Hypothalamus (tissue), 51 donors: ENCODE results near the gene DNAH5.
"Not testable (repeated sequence)": the region's sequence is repeated elsewhere in the genome, so short reads cannot be mapped to it uniquely, and the experiment has no call there.

ENCODE experiments used
- DNase-seq, 51 donors: peaks; one replicate each; lab custom pipeline; 2025; lab: John Stamatoyannopoulos, UW

Gene DNAH5

DNA sequence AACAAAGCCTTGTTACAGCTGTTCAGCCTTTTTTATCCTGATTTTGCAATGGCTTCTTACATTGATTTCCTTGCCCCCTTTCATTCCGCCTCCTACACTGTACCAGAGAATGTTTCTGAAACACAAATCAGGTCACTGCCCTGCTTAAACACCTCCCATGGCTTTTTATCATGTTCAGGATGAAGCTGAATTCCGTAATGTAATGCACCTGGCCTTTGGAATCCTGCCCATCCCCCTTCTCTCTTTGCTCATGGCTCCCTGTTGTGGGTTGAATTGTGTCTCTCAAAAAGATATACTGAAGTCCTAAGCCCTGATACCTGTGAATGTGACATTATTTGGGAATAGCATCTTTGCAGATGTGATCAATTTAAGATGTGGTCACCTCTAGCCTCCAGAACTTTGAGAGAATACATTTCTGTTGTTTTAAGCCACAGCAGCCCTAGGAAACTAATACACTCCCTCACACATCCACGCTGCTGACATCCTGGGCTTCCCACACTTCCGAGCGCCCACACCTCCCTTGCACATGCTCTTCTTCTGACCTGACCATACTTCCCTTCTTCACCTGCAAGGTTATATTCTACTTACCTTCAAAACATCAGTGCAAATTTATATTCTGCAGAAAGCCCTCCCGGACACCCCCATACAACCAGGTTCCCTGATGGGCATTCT, 101.2 kb downstream of the DNAH5 start:
- DNase-seq: no peak

- DNase-seq: no peak
These were observed 111.0 kb downstream of the DNAH5 start for GRCh38 chr5:13833440-13833839.

GRCh38 chr5:13831351-13831750, 113.1 kb downstream of the DNAH5 start:
- DNase-seq: peak in 1 of 51 donors; percentile 21

DNA sequence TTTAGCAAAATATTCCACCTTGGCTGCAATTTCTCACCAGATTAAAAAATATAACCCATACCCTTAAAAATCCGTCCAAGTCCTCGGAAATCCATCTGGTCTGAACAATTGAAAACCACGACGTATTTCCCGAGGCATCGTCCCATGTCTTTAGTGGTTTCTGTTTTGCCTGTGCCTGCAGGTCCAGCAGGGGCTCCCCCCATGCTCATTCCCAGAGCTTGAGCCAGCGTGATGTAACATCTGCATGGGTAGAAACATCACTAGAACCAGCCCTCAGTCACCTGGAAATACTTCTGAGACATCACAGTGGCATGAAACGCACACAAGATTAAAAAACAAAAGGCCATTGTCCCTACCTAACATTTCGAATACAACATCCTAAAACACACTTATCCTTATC, 114.0 kb downstream of the DNAH5 start:
- no peak for DNase-seq

- no peak for DNase-seq
These were observed 123.1 kb downstream of the DNAH5 start for GRCh38 chr5:13821366-13821765.

GRCh38 chr5:13816126-13816525, 128.4 kb downstream of the DNAH5 start:
- no peak for DNase-seq

DNA sequence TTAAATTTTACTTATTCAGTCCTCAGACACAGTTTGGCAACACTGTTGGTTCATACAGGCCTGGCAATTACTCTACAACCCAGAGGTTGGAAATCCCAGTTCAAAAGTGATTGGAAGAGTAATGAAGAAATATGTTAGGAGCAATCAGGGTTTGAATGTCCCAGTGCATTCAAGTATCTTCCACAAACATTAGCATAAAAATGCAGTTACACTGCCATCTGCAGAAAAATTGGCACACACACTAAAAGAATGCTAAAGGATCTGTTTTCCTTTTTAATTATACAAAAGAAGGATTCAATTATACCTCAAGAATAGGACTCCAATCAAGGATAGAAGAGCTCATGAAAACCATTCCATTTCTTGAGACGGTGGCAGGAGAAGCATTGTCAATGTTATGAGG, 130.2 kb downstream of the DNAH5 start:
- DNase-seq: no peak

GRCh38 chr5:13809921-13810320, 134.6 kb downstream of the DNAH5 start:
- no peak for DNase-seq

DNA sequence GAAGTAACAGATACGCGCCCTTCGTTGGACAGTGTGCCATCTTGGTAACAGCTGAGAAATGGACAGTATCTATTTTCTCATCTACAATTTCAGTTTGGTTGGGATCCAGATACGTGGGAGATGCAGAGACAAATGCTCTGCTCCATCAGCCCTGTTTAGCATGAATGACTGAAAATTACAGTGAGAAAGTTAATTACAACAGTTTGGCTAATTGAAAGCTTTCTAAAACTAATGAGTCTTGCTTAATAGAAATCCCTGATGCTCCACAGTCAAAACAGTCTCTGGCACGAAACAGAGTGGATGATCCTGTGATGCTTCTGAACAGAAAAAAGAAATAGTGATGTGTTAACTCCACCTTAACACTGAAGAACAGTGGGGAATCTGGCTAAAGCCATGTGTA, 140.2 kb downstream of the DNAH5 start:
- no peak for DNase-seq

DNA sequence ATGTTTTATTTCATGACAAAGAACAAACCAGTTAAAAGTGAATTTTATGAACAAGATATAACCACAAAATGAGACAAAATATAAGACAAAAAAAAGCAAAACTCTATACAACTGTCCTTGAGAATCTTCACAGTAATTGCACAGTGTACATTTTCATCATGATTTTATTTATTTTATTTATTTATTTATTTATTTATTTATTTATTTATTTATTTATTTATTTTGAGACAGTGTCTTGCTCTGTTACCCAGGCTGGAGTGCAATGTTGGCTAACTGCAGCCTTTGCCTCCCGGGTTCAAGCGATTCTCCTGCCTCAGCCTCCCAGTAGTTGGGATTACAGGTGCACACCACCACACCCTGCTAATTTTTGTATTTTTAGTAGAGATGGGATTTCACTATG, 145.9 kb downstream of the DNAH5 start:
- DNase-seq: not testable (repeated sequence)

DNA sequence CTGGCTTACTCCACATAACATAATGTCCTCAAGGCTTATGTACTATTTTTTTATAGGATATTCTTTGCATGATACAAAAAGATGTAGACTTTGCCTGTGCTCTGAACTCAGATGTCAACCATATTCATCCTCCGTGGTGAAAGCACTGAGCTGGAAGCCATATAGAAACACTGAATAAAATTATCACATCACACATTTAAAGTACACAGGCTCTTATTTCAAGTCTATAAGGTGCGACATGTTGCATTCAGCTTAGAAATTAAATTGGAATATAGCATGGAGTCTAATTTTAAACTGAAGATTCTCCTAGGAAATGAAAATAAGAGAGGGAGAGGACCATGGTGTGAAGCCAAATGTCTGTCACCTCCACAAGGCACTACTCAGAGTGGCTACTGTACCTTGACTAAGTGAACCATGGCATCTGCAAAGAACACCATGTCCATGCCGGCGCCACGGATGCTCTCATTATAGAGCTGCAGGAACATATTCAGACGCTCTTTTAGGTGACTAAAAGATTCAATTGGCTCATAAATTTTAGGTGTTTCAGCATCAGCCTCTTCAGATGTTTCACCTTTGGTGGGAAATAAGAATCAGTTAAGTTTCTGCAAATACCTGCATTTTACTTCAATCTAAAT, 158.6 kb downstream of the DNAH5 start:
- no peak for DNase-seq

DNA sequence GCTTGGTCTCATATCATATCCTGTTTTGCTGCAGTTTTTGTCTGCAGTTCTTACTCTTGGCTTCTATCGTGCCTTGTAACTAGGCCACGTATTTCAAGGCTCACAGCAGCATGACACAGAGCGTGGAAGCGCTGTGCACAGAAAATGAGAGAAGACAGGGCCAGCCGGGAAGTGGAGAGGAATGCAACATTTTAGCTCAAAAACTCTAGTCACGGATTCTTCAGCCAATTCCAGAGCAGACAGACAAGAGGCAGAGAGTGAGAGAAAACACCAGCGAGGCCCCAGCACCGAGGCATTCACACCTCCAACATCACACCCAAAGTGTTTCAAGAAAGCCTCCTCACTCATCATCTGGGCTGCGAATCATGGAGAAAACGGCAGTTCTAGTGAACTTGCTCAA, 160.8 kb downstream of the DNAH5 start:
- DNase-seq: peak in 1 of 51 donors; percentile 47

GRCh38 chr5:13780081-13780480, 164.4 kb downstream of the DNAH5 start:
- no peak for DNase-seq

DNA sequence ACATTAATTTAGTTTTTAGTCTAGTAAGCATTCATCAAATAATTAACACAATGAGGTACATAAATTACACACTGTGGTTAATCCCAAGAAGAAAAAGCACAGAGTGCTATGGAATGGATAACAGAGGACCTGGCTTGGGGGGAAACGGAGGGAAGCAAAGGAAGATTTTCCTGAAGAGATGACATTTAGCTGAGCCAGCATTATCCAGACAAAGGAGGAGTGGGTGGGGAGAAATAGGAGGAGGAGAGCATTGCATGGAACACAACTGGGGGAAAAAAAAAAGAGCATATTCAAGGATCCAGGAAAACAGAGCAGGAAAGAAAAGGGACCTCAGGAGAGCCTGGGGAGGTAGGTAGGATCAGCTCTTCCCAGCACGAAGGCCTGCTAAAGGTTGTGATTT, 170.8 kb downstream of the DNAH5 start:
- no peak for DNase-seq

DNA sequence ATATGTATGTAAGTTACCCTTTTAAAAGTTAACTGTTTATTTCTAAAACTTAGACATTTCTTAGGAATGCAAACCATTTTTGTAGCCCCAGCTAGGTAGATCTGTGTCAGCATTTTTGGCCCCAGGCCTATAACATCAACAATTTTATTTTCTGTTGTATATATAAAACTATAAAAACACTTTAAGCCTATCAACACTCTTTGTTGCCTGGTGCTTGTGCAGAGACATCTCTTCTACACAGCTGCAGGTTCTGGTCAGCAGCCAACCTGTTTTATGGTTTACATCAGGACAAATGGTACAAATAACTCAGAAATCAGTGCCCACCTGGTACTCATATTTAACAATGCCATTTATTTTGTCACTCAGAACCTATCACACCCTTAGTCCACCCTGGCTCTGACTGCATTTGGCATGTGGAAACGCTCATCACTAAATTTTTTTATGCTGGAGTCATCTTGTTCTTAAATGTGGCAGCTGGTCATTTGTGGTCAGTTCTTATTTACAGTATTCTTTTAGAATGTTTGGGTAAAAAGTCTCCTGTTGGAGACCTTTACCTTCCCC, 173.4 kb downstream of the DNAH5 start:
- DNase-seq: no peak

- DNase-seq: no peak
These were observed 178.3 kb downstream of the DNAH5 start for GRCh38 chr5:13766236-13766635.

- no peak for DNase-seq
These were observed 180.8 kb downstream of the DNAH5 start for GRCh38 chr5:13763719-13764118.

- no peak for DNase-seq
These were observed 194.7 kb downstream of the DNAH5 start for GRCh38 chr5:13749766-13750165.

DNA sequence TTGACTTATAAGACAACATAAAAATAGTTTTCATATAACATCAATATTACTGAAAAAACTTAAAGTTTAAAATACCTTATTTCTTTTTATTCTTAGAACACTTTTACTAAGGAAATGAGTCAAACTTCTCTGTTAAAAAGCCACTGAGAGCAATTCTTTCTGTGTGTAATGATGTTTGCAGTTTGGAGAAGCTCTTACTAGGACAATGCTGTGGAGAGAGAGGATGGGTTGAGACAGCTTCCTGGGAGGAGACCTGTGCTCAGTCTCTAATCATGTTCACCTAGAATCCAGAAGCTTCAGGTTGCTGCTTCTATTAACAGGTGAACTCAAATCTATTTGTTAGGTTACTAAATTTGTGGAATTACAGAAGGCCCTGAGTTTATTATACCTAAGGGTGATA, 198.5 kb downstream of the DNAH5 start:
- no peak for DNase-seq

GRCh38 chr5:13745508-13745907, 199.0 kb downstream of the DNAH5 start:
- no peak for DNase-seq

GRCh38 chr5:13740471-13740870, 204.0 kb downstream of the DNAH5 start:
- no peak for DNase-seq

DNA sequence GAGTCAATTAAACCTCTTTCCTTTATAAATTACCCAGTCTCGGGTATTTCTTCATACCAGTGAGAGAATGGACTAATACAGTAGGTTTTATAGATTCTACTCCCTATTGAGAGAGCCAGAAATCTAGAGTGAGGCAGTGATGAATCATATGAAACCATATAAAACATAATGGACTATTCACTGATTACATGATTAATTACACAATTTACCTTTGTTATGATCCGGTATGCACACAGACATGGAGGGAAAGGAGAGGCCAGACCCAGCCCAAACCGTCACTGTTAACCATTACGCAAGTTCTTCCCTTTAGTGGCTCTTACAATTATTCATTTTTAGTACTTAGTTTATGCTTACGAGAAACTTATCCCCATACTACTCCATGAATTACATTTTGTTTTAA, 205.0 kb downstream of the DNAH5 start:
- DNase-seq: no peak
